Mesendoderm (in vitro differentiated cells): ENCODE results near the gene INTS3. TPM values are rescaled to one million over a fixed set of nuclear protein-coding genes. Genes with fewer than 3 reads are reported as not detected.
A peak's percentile ranks its signal among the peaks of the same experiment; 100 is the strongest.

Source experiments
- DNase-seq: peaks from one replicate; pipeline ENCODE4 v3.0.0; 2013
- H2AK5ac ChIP-seq: 2 replicates; pipeline ENCODE4 v1.6.1; 2013; ENCODE audit warnings: low read length, inconsistent platforms
- H2BK120ac ChIP-seq: 2 replicates; pipeline ENCODE4 v1.6.1; 2013; ENCODE audit warnings: low read depth, mild to moderate bottlenecking, low read length, moderate library complexity, mixed read lengths
- H2BK15ac ChIP-seq: replicated peaks from 2 replicates; pipeline ENCODE4 v1.6.1; 2013; ENCODE audit warnings: low read depth, mild to moderate bottlenecking, moderate library complexity
- H2BK5ac ChIP-seq: 2 replicates; pipeline ENCODE4 v1.6.1; 2013; ENCODE audit warnings: low read length, inconsistent platforms
- H3K18ac ChIP-seq: 2 replicates; pipeline ENCODE4 v1.6.1; 2013; ENCODE audit warnings: mild to moderate bottlenecking, low read length, mixed read lengths
- H3K23ac ChIP-seq: one replicate; pipeline ENCODE4 v1.6.1; 2013; ENCODE audit warnings: low read length
- H3K27ac ChIP-seq: 2 replicates; pipeline ENCODE4 v1.5.1; 2013; ENCODE audit warnings: low read depth, mild to moderate bottlenecking, inconsistent platforms, low read length, moderate library complexity
- H3K27me3 ChIP-seq: 2 replicates; pipeline ENCODE4 v1.6.1; 2013; ENCODE audit warnings: low read length, control low read depth, mild to moderate bottlenecking, inconsistent platforms; ENCODE audit not compliant: insufficient read depth, poor library complexity
- H3K36me3 ChIP-seq: 2 replicates; pipeline ENCODE4 v1.6.1; 2013; ENCODE audit warnings: low read length, inconsistent platforms; ENCODE audit not compliant: control insufficient read depth, insufficient read depth
- H3K4ac ChIP-seq: one replicate; pipeline ENCODE4 v1.6.1; 2013; ENCODE audit warnings: low read depth, mild to moderate bottlenecking, low read length, moderate library complexity
- H3K4me1 ChIP-seq: 2 replicates; pipeline ENCODE4 v1.6.1; 2013; ENCODE audit warnings: low read depth, low read length, inconsistent platforms; ENCODE audit not compliant: control insufficient read depth
- H3K4me2 ChIP-seq: 2 replicates; pipeline ENCODE4 v1.6.1; 2013; ENCODE audit warnings: low read length
- H3K4me3 ChIP-seq: 2 replicates; pipeline ENCODE4 v1.5.1; 2013; ENCODE audit warnings: mild to moderate bottlenecking, low read length
- H3K56ac ChIP-seq: one replicate; pipeline ENCODE4 v1.6.1; 2013; ENCODE audit warnings: low read length
- H3K79me1 ChIP-seq: 2 replicates; pipeline ENCODE4 v1.6.1; 2013; ENCODE audit warnings: low read length, inconsistent platforms
- H3K79me2 ChIP-seq: 2 replicates; pipeline ENCODE4 v1.6.1; 2013; ENCODE audit warnings: mild to moderate bottlenecking, low read length; ENCODE audit not compliant: control insufficient read depth, insufficient read depth
- H3K9ac ChIP-seq: 2 replicates; pipeline ENCODE4 v1.6.1; 2013; ENCODE audit warnings: low read length, inconsistent platforms
- H4K5ac ChIP-seq: one replicate; pipeline ENCODE4 v1.6.1; 2013; ENCODE audit warnings: low read length
- H4K8ac ChIP-seq: one replicate; pipeline ENCODE4 v1.6.1; 2013; ENCODE audit warnings: low read depth, mild to moderate bottlenecking, control low read depth, low read length, moderate library complexity
- WGBS: extraction: QIAGEN DNeasy Blood & Tissue Kit; methylation state at CpG from one replicate; pipeline ENCODE4 v1.1.7; 2013; ENCODE audit warnings: low lambda C conversion rate, missing lambda C conversion rate; ENCODE audit not compliant: insufficient coverage; ENCODE audit errors: extremely low coverage; 5-methylcytosine and 5-hydroxymethylcytosine counted together
- polyA plus RNA-seq, 2 experiments: library from polyadenylated mRNA; stranded (reverse); fragments of 200-250 nt; gene quantifications; one replicate each; pipeline ENCODE4 v1.2.3, GENCODE V29; 2013

The INTS3 gene
- polyA plus RNA-seq (2013, experiment 1 of 2) = 24.5 TPM
- 24.1 TPM for polyA plus RNA-seq (2013, experiment 2 of 2)

- Histone ChIP-seq H3K4me3 (peak within 1 kb of the TSS; percentile 80), H2AK5ac (peak within 1 kb of the TSS; percentile 80), H4K5ac (peak within 1 kb of the TSS; percentile 97), H3K4ac (peak within 1 kb of the TSS; percentile 96), H2BK120ac (peak within 1 kb of the TSS; percentile 39), H3K4me2 (peak within 1 kb of the TSS; percentile 87), H3K27ac (peak within 1 kb of the TSS; percentile 70), H3K36me3 (no peaks in the 10 kb centered on the region), H3K27me3 (no peaks in the 10 kb centered on the region), H3K23ac (peak within 1 kb of the TSS; percentile 91), H3K9ac (peak within 1 kb of the TSS; percentile 82), H3K79me2 (peaks cover 10% of the 10 kb centered on the region), H4K8ac (peak within 1 kb of the TSS; percentile 78), H3K79me1 (peaks cover 4% of the 10 kb centered on the region), H3K18ac (peak within 1 kb of the TSS; percentile 88), H3K56ac (peak within 1 kb of the TSS; percentile 99), H2BK5ac (peak within 1 kb of the TSS; percentile 96), H2BK15ac (no peak within 1 kb of the TSS), H3K4me1 (peaks cover 5% of the 10 kb centered on the region)
- DNase-seq = peak; percentile 100
- no CpG with 5 or more reads among the region's 49 CpGs for WGBS
These were observed at the start of gene INTS3 for GRCh38 chr1:153727463-153728304. TSS of gene INTS3 (plus strand) at chr1:153728050. CDS start at chr1:153728635, 585 bp downstream.

- peak within 1 kb of the TSS; percentile 89 for H3K23ac ChIP-seq
- H3K4me2 ChIP-seq = peak within 1 kb of the TSS; percentile 95
- no CpG with 5 or more reads among the region's 78 CpGs for WGBS
- H3K27ac ChIP-seq = no peak within 1 kb of the TSS
- peaks cover 3% of the 10 kb centered on the region for H3K4me1 ChIP-seq
- no peak within 1 kb of the TSS for H2BK5ac ChIP-seq
- H3K4ac ChIP-seq = peak within 1 kb of the TSS; percentile 64
- no peaks in the 10 kb centered on the region for H3K79me1 ChIP-seq
- no peaks in the 10 kb centered on the region for H3K79me2 ChIP-seq
- no peaks in the 10 kb centered on the region for H3K36me3 ChIP-seq
- no peak within 1 kb of the TSS for H2BK15ac ChIP-seq
- H3K4me3 ChIP-seq = peak within 1 kb of the TSS; percentile 58
- H3K9ac ChIP-seq = peak within 1 kb of the TSS; percentile 82
- H2BK120ac ChIP-seq = no peak within 1 kb of the TSS
- DNase-seq = peak; percentile 66
- H4K8ac ChIP-seq = no peak within 1 kb of the TSS
- H3K18ac ChIP-seq = peak within 1 kb of the TSS; percentile 44
- H4K5ac ChIP-seq = no peak within 1 kb of the TSS
- H3K27me3 ChIP-seq = no peaks in the 10 kb centered on the region
- H2AK5ac ChIP-seq = no peak within 1 kb of the TSS
- H3K56ac ChIP-seq = peak within 1 kb of the TSS; percentile 95
These were observed 49.1 kb upstream of the INTS3 start, which contains the start of gene NPR1 for GRCh38 chr1:153678519-153679336. TSS of gene NPR1 (plus strand) at chr1:153678688. CDS start at chr1:153679109, 421 bp downstream.

- H2BK5ac ChIP-seq = no peak overlapping the region
- no peaks in the 10 kb centered on the region for H3K79me2 ChIP-seq
- H3K9ac ChIP-seq = peak overlapping the region; percentile 82
- peak overlapping the region; percentile 95 for H3K4me2 ChIP-seq
- no peak for DNase-seq
- no peaks in the 10 kb centered on the region for H3K36me3 ChIP-seq
- H2BK15ac ChIP-seq = no peak overlapping the region
- no CpG with 5 or more reads among the region's 73 CpGs for WGBS
- no peak overlapping the region for H2AK5ac ChIP-seq
- peak overlapping the region; percentile 89 for H3K23ac ChIP-seq
- H3K27ac ChIP-seq = no peak overlapping the region
- peak overlapping the region; percentile 44 for H3K18ac ChIP-seq
- no peak overlapping the region for H2BK120ac ChIP-seq
- H3K4ac ChIP-seq = peak overlapping the region; percentile 64
- no peak overlapping the region for H4K5ac ChIP-seq
- no peaks in the 10 kb centered on the region for H3K27me3 ChIP-seq
- peaks cover 3% of the 10 kb centered on the region for H3K4me1 ChIP-seq
- H3K56ac ChIP-seq = peak overlapping the region; percentile 95
- H3K4me3 ChIP-seq = peak overlapping the region; percentile 58
- H3K79me1 ChIP-seq = no peaks in the 10 kb centered on the region
- H4K8ac ChIP-seq = no peak overlapping the region
These were observed 48.3 kb upstream of the INTS3 start for GRCh38 chr1:153679337-153680119.

GRCh38 chr1:153680120-153680403 lies 47.8 kb upstream of the INTS3 start:
- H3K4me3 ChIP-seq = peak overlapping the region; percentile 58
- peak overlapping the region; percentile 95 for H3K4me2 ChIP-seq
- no peak overlapping the region for H2BK120ac ChIP-seq
- DNase-seq = no peak
- peak overlapping the region; percentile 95 for H3K56ac ChIP-seq
- H4K5ac ChIP-seq = no peak overlapping the region
- no peaks in the 10 kb centered on the region for H3K36me3 ChIP-seq
- no peak overlapping the region for H3K27ac ChIP-seq
- no peaks in the 10 kb centered on the region for H3K27me3 ChIP-seq
- H3K4ac ChIP-seq = no peak overlapping the region
- H2AK5ac ChIP-seq = no peak overlapping the region
- H3K79me2 ChIP-seq = no peaks in the 10 kb centered on the region
- H2BK5ac ChIP-seq = no peak overlapping the region
- no peak overlapping the region for H2BK15ac ChIP-seq
- peak overlapping the region; percentile 82 for H3K9ac ChIP-seq
- H3K4me1 ChIP-seq = peaks cover 3% of the 10 kb centered on the region
- H3K23ac ChIP-seq = no peak overlapping the region
- H3K18ac ChIP-seq = no peak overlapping the region
- no peaks in the 10 kb centered on the region for H3K79me1 ChIP-seq
- no CpG with 5 or more reads among the region's 10 CpGs for WGBS
- no peak overlapping the region for H4K8ac ChIP-seq

GRCh38 chr1:153682730-153683129 lies 45.1 kb upstream of the INTS3 start:
- no CpG with 5 or more reads among the region's 7 CpGs for WGBS
- Histone ChIP-seq H2BK120ac (no peak overlapping the region), H2BK5ac (no peak overlapping the region), H3K4me2 (no peak overlapping the region), H2BK15ac (no peak overlapping the region), H3K79me2 (no peaks in the 10 kb centered on the region), H3K4ac (no peak overlapping the region), H3K27ac (no peak overlapping the region), H3K56ac (no peak overlapping the region), H4K5ac (no peak overlapping the region), H2AK5ac (no peak overlapping the region), H3K4me3 (no peak overlapping the region), H3K4me1 (peaks cover 3% of the 10 kb centered on the region), H3K79me1 (no peaks in the 10 kb centered on the region), H3K27me3 (no peaks in the 10 kb centered on the region), H3K9ac (no peak overlapping the region), H3K36me3 (no peaks in the 10 kb centered on the region), H4K8ac (no peak overlapping the region), H3K23ac (no peak overlapping the region), H3K18ac (no peak overlapping the region)
- DNase-seq = no peak
